ENCODE measurements around the gene RNASEL. TPM values are rescaled to one million over a fixed set of nuclear protein-coding genes. Genes with fewer than 3 reads are reported as not detected.

The RNASEL gene
- total and polyA plus RNA-seq, 4 donors, result 1.3 to 3.9 (median 2.4) TPM

DNA sequence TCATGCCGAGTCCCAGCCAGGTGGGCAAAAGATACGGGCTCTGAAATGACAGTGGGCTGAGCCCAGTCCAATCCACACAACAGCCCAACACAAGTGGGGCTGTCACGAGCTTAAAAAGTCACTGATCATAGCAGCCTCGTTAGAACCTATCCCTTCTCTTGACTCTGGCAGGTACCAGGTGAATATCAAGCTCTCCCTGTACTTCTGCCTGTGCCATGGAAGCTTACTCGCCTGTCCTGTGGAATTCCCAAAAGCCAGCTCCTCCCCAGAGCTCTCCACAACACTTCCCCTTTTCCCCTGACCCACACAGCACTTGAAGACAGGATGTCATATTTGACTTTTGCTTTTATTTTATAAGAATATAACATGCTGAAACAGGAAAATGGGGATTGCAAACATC, 9.2 kb upstream of the RNASEL start (continued):
- TF ChIP-seq, protein P1, sequence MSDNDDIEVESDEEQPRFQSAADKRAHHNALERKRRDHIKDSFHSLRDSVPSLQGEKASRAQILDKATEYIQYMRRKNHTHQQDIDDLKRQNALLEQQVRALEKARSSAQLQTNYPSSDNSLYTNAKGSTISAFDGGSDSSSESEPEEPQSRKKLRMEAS (IDR thresholded peaks at IDR 0.05), result no peak
- TF ChIP-seq, protein P2, sequence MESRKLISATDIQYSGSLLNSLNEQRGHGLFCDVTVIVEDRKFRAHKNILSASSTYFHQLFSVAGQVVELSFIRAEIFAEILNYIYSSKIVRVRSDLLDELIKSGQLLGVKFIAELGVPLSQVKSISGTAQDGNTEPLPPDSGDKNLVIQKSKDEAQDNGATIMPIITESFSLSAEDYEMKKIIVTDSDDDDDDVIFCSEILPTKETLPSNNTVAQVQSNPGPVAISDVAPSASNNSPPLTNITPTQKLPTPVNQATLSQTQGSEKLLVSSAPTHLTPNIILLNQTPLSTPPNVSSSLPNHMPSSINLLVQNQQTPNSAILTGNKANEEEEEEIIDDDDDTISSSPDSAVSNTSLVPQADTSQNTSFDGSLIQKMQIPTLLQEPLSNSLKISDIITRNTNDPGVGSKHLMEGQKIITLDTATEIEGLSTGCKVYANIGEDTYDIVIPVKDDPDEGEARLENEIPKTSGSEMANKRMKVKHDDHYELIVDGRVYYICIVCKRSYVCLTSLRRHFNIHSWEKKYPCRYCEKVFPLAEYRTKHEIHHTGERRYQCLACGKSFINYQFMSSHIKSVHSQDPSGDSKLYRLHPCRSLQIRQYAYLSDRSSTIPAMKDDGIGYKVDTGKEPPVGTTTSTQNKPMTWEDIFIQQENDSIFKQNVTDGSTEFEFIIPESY (IDR thresholded peaks at IDR 0.05), result no peak
- TF ChIP-seq FOXA1 (IDR thresholded peaks at IDR 0.05), result no peak
- no peak for TF ChIP-seq NR2F2 (IDR thresholded peaks at IDR 0.05)
- no peak for TF ChIP-seq SP1 (IDR thresholded peaks at IDR 0.05)
- no peak for TF ChIP-seq FOXA2 (IDR thresholded peaks at IDR 0.05)

DNA sequence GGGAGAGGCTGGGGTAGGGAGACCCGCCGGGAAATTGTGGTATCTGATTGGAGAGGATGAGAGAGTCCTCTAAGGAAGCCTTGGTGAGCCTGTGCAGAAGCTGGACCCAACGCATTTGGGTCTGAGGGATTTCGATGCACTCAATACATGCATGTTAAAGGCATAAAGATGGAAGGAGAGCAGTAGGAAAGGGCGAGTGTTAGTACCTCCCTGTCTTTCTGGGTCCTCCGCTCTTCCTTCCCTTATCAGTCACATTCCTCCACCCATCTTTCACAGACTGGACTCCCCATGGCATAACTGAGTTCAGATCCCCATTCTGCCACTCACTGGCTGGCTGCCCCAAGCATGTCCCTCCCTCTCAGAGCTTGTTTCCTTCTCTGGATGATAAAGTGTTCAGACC, 7.9 kb upstream of the RNASEL start:
- Histone ChIP-seq H3K4me3 (ENCODE audit: low read depth in 1 of 3, low read length in 3 of 3) (no peak overlapping the region), H3K9ac (ENCODE audit: low read depth in 1 of 2, low read length in 2 of 2) (no peak overlapping the region), H3K27ac (ENCODE audit: low read depth in 1 of 2, low read length in 2 of 2) (no peak overlapping the region), H3K4me1 (ENCODE audit: control insufficient read depth in 4 of 4, insufficient read depth in 4 of 4, low read length in 3 of 4) (peaks cover 4 to 7% (median 5%) of the 10 kb centered on the region in 4 donors), H3K27me3 (ENCODE audit: control insufficient read depth in 4 of 4, insufficient read depth in 4 of 4, low read length in 3 of 4) (no peaks in the 10 kb centered on the region), H3K9me3 (ENCODE audit: control insufficient read depth in 4 of 4, low read length in 3 of 4) (no peaks in the 10 kb centered on the region), H3K36me3 (ENCODE audit: control insufficient read depth in 4 of 4, insufficient read depth in 3 of 4, low read depth in 1 of 4, low read length in 3 of 4) (peaks cover 0 to 2% (median 0%) of the 10 kb centered on the region in 4 donors)
- TF ChIP-seq FOXA2 (IDR thresholded peaks at IDR 0.05), result no peak
- no peak for TF ChIP-seq FOXA1 (IDR thresholded peaks at IDR 0.05)
- no peak for TF ChIP-seq NR2F2 (IDR thresholded peaks at IDR 0.05)
- no peak for TF ChIP-seq GABPA (IDR thresholded peaks at IDR 0.05 in 1 of 2, conservative IDR thresholded peaks at IDR 0.05 in 1 of 2)
- WGBS, result 90% methylated on average over 6 of the region's 6 CpGs
- no peak for DNase-seq (ENCODE audit: low spot score)

DNA sequence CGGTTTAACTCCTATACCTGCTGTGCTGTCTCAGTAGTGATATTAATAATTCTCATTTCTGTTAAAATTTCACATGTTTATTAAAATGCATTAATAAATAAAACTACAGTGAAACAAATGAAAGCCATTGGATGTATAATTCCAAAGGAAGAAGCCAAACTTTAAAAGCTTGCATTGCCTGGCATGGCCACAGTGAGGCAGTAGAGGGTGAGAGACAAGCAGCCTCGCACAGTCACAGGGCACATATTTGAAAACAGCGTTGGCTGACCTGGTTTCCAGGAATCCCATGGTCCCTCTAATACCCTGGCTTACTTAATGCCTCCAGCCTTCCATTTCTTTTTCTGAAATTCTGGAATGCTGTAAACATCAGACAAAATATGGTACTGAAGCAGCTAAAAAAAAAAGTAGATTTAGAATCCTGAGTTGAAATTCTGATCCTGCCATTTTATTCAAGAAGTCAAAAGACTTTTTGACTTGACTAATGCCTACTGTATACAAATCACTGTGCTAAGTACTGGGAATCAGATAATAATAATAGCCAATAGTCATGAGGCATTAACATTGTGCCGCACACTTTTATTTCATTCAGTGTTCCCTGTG, 6.7 kb upstream of the RNASEL start:
- Histone ChIP-seq H3K9me3 (ENCODE audit: control insufficient read depth in 4 of 4, low read length in 3 of 4) (no peaks in the 10 kb centered on the region), H3K9ac (ENCODE audit: low read depth in 1 of 2, low read length in 2 of 2) (no peak overlapping the region), H3K27me3 (ENCODE audit: control insufficient read depth in 4 of 4, insufficient read depth in 4 of 4, low read length in 3 of 4) (no peaks in the 10 kb centered on the region), H3K27ac (ENCODE audit: low read depth in 1 of 2, low read length in 2 of 2) (no peak overlapping the region), H3K36me3 (ENCODE audit: control insufficient read depth in 4 of 4, insufficient read depth in 3 of 4, low read depth in 1 of 4, low read length in 3 of 4) (peaks cover 0 to 2% (median 0%) of the 10 kb centered on the region in 4 donors), H3K4me3 (ENCODE audit: low read depth in 1 of 3, low read length in 3 of 3) (no peak overlapping the region), H3K4me1 (ENCODE audit: control insufficient read depth in 4 of 4, insufficient read depth in 4 of 4, low read length in 3 of 4) (peaks cover 0 to 3% (median 0%) of the 10 kb centered on the region in 4 donors)
- TF ChIP-seq, protein P3, sequence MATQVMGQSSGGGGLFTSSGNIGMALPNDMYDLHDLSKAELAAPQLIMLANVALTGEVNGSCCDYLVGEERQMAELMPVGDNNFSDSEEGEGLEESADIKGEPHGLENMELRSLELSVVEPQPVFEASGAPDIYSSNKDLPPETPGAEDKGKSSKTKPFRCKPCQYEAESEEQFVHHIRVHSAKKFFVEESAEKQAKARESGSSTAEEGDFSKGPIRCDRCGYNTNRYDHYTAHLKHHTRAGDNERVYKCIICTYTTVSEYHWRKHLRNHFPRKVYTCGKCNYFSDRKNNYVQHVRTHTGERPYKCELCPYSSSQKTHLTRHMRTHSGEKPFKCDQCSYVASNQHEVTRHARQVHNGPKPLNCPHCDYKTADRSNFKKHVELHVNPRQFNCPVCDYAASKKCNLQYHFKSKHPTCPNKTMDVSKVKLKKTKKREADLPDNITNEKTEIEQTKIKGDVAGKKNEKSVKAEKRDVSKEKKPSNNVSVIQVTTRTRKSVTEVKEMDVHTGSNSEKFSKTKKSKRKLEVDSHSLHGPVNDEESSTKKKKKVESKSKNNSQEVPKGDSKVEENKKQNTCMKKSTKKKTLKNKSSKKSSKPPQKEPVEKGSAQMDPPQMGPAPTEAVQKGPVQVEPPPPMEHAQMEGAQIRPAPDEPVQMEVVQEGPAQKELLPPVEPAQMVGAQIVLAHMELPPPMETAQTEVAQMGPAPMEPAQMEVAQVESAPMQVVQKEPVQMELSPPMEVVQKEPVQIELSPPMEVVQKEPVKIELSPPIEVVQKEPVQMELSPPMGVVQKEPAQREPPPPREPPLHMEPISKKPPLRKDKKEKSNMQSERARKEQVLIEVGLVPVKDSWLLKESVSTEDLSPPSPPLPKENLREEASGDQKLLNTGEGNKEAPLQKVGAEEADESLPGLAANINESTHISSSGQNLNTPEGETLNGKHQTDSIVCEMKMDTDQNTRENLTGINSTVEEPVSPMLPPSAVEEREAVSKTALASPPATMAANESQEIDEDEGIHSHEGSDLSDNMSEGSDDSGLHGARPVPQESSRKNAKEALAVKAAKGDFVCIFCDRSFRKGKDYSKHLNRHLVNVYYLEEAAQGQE (IDR thresholded peaks at IDR 0.05), result no peak
- TF ChIP-seq HNF4A (conservative IDR thresholded peaks at IDR 0.05) (peak in 1 of 2 donors; percentile 22), HNF4G (IDR thresholded peaks at IDR 0.05) (no peak), SP1 (IDR thresholded peaks at IDR 0.05) (peak; percentile 26), RXRA (IDR thresholded peaks at IDR 0.05) (peak; percentile 14 to 41), GABPA (IDR thresholded peaks at IDR 0.05 in 1 of 2, conservative IDR thresholded peaks at IDR 0.05 in 1 of 2) (no peak), RAD21 (IDR thresholded peaks at IDR 0.05) (peak; percentile 88 to 94), EGR1 (IDR thresholded peaks at IDR 0.05; ENCODE audit: low read depth in 2 of 2) (no peak)
- TF ChIP-seq, protein P4, sequence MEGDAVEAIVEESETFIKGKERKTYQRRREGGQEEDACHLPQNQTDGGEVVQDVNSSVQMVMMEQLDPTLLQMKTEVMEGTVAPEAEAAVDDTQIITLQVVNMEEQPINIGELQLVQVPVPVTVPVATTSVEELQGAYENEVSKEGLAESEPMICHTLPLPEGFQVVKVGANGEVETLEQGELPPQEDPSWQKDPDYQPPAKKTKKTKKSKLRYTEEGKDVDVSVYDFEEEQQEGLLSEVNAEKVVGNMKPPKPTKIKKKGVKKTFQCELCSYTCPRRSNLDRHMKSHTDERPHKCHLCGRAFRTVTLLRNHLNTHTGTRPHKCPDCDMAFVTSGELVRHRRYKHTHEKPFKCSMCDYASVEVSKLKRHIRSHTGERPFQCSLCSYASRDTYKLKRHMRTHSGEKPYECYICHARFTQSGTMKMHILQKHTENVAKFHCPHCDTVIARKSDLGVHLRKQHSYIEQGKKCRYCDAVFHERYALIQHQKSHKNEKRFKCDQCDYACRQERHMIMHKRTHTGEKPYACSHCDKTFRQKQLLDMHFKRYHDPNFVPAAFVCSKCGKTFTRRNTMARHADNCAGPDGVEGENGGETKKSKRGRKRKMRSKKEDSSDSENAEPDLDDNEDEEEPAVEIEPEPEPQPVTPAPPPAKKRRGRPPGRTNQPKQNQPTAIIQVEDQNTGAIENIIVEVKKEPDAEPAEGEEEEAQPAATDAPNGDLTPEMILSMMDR (IDR thresholded peaks at IDR 0.05; ENCODE audit: low read depth, low read length, missing input control), result peak; percentile 93
- peak; percentile 74 for DNase-seq (ENCODE audit: low spot score)
- 35% methylated on average over 4 of the region's 4 CpGs for WGBS

All from liver (tissue), 9 donors.